ENCODE measurements around the gene FEN1.

DNA sequence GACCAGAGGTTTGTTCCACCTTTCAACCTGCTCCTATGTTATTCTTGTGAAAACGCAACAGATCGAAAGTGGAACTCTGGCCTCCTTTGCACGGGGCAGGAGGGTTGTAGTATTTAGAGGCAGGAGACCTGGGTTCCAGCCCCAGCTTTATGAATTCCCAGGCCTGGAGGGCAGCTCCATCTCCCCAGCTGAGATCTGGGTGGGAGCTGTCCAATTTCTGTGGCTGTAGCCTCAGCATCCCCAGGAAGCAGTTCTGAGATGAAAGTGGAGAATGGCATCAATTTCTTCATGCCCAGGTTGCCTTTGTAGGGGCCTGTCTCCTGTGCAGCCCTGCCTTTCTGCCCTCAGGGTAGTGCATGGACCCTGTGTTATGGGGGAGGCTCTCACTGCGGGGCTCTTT, 39.5 kb downstream of the FEN1 start:
- no peak for TF ChIP-seq CTCF (IDR thresholded peaks at IDR 0.05)
- TF ChIP-seq POLR2AphosphoS5 (IDR thresholded peaks at IDR 0.05) = no peak
- no peak for TF ChIP-seq EP300 (IDR thresholded peaks at IDR 0.05)

Data from gastroesophageal sphincter (tissue), 3 donors.